NCI-H69 (cell line): ENCODE results near the gene FBXO24.
"Not testable (repeated sequence)": the region's sequence is repeated elsewhere in the genome, so short reads cannot be mapped to it uniquely, and the experiment has no call there.

Experiments
- DNase-seq: peaks from one replicate; lab custom pipeline; 2025; lab: John Stamatoyannopoulos, UW

Gene FBXO24

GRCh38 chr7:100586266-100587025 lies at the start of gene FBXO24:
Gene FBXO24, plus strand, starts transcription at chr7:100586328. Its CDS starts 298 bp downstream, at chr7:100586626.
- DNase-seq = peak; percentile 100

- not testable (repeated sequence) for DNase-seq
Observed at GRCh38 chr7:100536695-100537094, 49.4 kb upstream of the FBXO24 start.

- no peak for DNase-seq
Observed at GRCh38 chr7:100538348-100538653, 47.8 kb upstream of the FBXO24 start.

GRCh38 chr7:100538654-100539435 lies 47.3 kb upstream of the FBXO24 start, which contains the start of gene AGFG2:
Gene AGFG2, plus strand, starts transcription at chr7:100539203. Its CDS starts 144 bp downstream, at chr7:100539347.
- peak; percentile 100 for DNase-seq

- DNase-seq = peak; percentile 42
Observed at GRCh38 chr7:100539436-100540006, 46.6 kb upstream of the FBXO24 start.

- no peak for DNase-seq
Observed at GRCh38 chr7:100540073-100540723, 45.9 kb upstream of the FBXO24 start.

- DNase-seq = not testable (repeated sequence)
Observed at GRCh38 chr7:100541309-100541708, 44.8 kb upstream of the FBXO24 start.

GRCh38 chr7:100543586-100543985 lies 42.5 kb upstream of the FBXO24 start:
- DNase-seq = no peak

GRCh38 chr7:100544386-100544785 lies 41.7 kb upstream of the FBXO24 start:
- DNase-seq = no peak

- DNase-seq = no peak
Observed at GRCh38 chr7:100544967-100545359, 41.2 kb upstream of the FBXO24 start.

- peak; percentile 74 for DNase-seq
Observed at GRCh38 chr7:100545360-100546128, 40.6 kb upstream of the FBXO24 start.

- peak; percentile 87 for DNase-seq
Observed at GRCh38 chr7:100546129-100546925, 39.8 kb upstream of the FBXO24 start.

GRCh38 chr7:100546926-100547800 lies 39.0 kb upstream of the FBXO24 start:
- peak; percentile 89 for DNase-seq

GRCh38 chr7:100547872-100548271 lies 38.3 kb upstream of the FBXO24 start:
- DNase-seq = peak; percentile 55

- DNase-seq = not testable (repeated sequence)
Observed at GRCh38 chr7:100548446-100548845, 37.7 kb upstream of the FBXO24 start.

GRCh38 chr7:100552532-100552931 lies 33.6 kb upstream of the FBXO24 start:
- no peak for DNase-seq

GRCh38 chr7:100553032-100553431 lies 33.1 kb upstream of the FBXO24 start:
- no peak for DNase-seq

- DNase-seq = no peak
Observed at GRCh38 chr7:100555701-100556100, 30.4 kb upstream of the FBXO24 start.

- no peak for DNase-seq
Observed at GRCh38 chr7:100556541-100556940, 29.6 kb upstream of the FBXO24 start.

- no peak for DNase-seq
Observed at GRCh38 chr7:100559127-100559526, 27.0 kb upstream of the FBXO24 start.
